GM19452 (cell line): ENCODE results near the gene UBQLNL.
A peak's percentile ranks its signal among the peaks of the same experiment; 100 is the strongest.

Source experiments
- ATAC-seq: cut with Tn5 transposase; IDR thresholded peaks from one replicate; pipeline ENCODE4 v1.9.1; 2021; ENCODE audit not compliant: unreplicated experiment

Gene UBQLNL

DNA sequence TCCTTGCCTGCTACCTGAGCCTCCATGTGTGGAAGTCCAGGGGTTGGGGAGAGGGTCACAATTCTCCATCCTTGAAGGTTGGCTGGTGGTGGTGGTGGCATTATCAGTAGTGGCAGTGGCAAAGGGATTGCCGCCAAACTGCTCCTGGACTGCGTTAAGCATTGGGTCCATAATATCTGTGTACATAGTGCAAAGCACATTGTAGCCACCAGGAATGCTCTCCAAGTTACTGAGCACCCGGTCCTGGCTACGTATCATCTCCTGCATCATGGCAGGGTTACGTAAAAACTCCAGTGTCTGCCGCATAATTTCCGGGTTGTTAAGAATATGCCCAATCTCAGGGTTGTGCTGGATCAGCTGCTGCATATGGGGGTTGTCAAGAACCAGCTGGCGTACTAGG, 7.9 kb downstream of the UBQLNL start:
- no peak for ATAC-seq

- ATAC-seq, result no peak
Measured at GRCh38 chr11:5507933-5508305, 8.6 kb downstream of the UBQLNL start.

- ATAC-seq, result no peak
Measured at GRCh38 chr11:5507177-5507932, 9.1 kb downstream of the UBQLNL start.

- no peak for ATAC-seq
Measured at GRCh38 chr11:5505363-5506048, 11.0 kb downstream of the UBQLNL start.

GRCh38 chr11:5504403-5504921, 12.0 kb downstream of the UBQLNL start:
- no peak for ATAC-seq

DNA sequence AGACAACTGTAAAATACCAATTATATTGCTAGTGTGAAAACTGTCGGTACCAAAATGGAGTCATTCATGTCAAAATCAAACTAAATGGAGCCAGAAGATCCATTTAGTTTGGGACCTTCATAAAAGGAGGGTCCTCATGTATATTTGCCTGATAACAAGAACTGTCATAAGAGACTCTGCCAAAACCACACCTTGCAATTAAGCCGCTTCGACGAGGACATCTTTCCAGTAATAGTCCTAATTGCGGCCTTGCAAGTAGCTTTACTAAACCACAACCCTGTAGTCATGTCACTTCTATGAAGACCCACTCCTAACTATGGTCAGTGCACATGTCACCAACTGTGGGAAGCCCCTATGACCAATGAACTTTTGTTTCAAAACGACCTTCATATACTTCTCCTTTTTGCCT, 16.1 kb downstream of the UBQLNL start:
- ATAC-seq, result no peak

- no peak for ATAC-seq
Measured at GRCh38 chr11:5499671-5500070, 16.8 kb downstream of the UBQLNL start.

DNA sequence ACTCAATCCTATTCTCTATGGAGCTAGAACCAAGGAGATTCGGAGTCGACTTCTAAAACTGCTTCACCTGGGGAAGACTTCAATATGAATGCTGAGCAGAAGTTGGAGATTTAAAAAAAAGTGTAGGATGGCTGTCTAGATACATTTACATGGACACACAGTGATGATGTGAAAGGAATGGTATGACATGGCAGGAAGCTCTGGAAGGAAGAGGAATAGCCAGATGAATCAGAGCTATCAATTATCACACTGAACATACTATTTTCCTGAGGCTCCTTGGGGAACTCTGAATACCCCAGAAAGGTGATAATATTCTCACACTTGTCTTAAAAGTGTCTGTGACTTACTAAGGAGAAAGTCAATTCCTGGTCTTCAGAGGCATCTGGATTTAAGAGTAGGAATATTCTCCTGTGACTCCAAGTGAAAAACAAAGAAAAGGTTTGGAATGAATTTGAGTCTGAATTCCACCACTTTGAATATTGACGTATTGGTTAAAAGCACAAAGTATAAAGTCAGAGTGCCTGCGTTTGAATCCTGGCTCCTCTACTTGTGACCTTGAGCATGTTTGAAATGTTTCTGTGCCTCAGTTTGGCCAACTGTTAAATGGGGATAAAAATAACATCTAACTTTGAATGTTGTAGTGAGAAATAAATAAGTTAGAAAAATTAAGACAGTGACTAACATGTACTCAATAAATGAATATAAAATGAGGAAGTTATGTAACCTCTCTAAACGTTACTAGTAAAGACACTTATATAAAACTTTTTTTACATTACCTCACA, 26.7 kb downstream of the UBQLNL start:
- no peak for ATAC-seq

GRCh38 chr11:5488798-5489399, 27.6 kb downstream of the UBQLNL start:
- ATAC-seq, result no peak

DNA sequence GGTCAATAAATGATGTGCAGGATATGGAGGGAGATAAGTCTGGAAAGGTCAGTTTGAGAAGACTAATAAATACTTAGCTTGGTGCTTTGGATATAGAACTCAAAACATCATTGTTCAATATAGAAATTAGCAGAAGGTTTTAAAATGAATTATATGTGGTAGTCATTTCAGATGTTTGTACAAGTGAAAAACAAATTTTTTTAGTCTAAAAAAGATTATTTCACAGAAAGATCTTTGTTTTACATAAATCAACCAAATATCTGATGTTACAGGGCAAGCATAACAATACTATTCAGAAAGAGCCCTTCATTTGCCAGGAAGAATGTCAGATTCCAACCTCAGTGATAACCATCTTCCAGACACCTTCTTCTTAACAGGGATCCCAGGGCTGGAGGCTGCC, 28.1 kb downstream of the UBQLNL start, which contains the start of gene OR52D1:
TSS of gene OR52D1 (plus strand) at position 301 of the 400 bp plus-strand sequence. CDS start at position 323, 22 bp downstream.
- ATAC-seq, result no peak

DNA sequence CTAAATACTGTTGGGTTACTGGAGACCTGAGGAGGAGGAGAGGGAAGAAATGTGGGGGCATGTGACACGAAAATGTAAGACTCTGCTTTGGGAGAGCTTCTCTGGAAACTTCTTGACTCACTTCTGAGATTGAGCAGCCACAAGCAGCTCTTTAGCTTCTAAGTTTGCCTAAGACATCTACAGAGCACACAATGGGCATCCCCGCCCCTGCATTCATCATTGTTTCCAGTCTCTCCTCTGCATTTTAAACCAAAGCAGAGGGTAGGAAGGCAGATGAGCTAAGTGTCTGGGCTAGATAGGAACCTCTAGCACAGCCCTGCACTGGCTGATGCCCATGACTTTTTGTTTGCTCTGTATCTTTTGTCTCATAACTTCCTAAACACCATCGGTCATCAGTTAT, 30.1 kb downstream of the UBQLNL start:
- no peak for ATAC-seq

DNA sequence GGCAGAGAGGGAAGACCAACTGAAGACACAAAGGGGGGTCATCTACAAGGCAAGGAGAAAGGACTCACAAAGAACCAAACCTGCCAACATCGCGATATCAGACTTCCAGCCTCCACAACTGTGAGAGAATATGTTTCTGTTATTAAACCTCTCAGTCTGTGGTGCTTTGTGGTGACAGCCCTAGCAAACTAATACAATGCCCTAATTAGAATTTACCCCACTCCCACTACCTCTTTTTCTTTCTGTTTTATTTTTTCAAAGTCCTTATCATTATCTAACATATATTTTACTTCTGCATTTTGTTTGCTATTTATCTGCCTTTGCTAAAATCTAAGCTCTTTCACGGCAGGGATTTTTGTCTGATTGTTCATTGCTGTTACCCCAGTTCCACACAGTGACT, 30.5 kb downstream of the UBQLNL start:
- ATAC-seq, result no peak

GRCh38 chr11:5476186-5476819, 40.2 kb downstream of the UBQLNL start:
- peak; percentile 88 for ATAC-seq

DNA sequence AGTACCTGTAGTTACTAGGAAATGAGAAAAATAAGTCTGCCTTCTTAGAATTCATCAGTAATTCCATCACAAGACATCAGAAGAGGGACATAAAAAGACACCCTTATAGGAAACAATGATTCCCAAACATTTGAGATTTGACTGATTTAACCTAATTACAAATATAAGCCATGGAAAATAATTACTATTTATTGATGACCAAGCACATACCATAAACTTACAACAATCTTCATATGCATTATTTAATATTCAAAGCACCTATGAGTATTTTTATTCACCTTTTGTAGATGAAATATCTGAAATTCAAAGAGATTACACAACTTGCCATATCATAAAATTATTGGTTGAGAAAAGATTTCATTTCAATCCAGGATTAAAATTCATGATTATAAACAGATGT, 42.6 kb downstream of the UBQLNL start:
- ATAC-seq, result no peak

DNA sequence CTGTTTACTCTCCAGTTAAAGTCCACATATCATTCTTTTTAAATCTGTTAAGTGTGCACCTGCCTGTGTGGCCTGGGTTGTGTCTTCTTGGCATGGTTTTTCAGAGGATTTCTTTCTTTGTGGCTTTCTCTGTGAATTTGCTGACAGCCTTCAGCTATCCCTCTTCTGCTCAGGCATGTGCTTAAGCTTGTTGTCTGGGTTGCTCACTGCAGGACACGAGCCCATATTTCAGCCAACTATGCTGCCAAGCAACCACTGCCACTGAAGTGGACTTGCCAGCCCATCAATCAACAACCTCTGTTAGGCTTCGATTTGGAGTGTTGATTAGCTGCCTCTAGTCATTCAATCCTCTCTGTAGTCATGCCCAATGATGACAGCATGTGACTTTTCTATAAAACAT, 49.0 kb downstream of the UBQLNL start:
- no peak for ATAC-seq
